Upper lobe of right lung (tissue), 1 donor: ENCODE data around the gene UNC5A. TPM values are rescaled to one million over a fixed set of nuclear protein-coding genes. Genes with fewer than 3 reads are reported as not detected.

Source experiments
- ATAC-seq: fragments of 200-7000 bp; cut with Tn5 transposase; one replicate; pipeline ENCODE4 v1.9.1; 2020; ENCODE audit warnings: mild to moderate bottlenecking, moderate library complexity
- DNase-seq: peaks from one replicate; pipeline ENCODE4 v3.0.0-alpha.2; 2020
- H3K27ac ChIP-seq: fragments of 200-600 bp; one replicate; pipeline ENCODE4 v1.8.0; 2022
- H3K27me3 ChIP-seq: fragments of 200-600 bp; one replicate; pipeline ENCODE4 v1.8.0; 2022; ENCODE audit warnings: mild to moderate bottlenecking
- H3K36me3 ChIP-seq: fragments of 200-600 bp; one replicate; pipeline ENCODE4 v1.8.0; 2022
- H3K4me1 ChIP-seq: fragments of 200-600 bp; one replicate; pipeline ENCODE4 v1.8.0; 2022
- H3K4me3 ChIP-seq: fragments of 200-600 bp; one replicate; pipeline ENCODE4 v1.8.0; 2022; ENCODE audit warnings: mild to moderate bottlenecking
- H3K9me3 ChIP-seq: fragments of 200-600 bp; one replicate; pipeline ENCODE4 v1.8.0; 2022
- CTCF ChIP-seq: fragments of 200-600 bp; IDR thresholded peaks from one replicate; pipeline ENCODE4 v1.8.0; 2022; ENCODE audit warnings: antibody characterized with exemption
- intact Hi-C: fragments of 100-400 bp; cut with DNase I; formaldehyde crosslinking; loops from one replicate; pipeline ENCODE4 v1.11.0; 2022
- total RNA-seq: library from RNA; stranded (reverse); fragmentation: NEBNext Ultra II Directional; extraction: Animal tissue kit (Norgen Biotek cat#: 25700); gene quantifications from one replicate; pipeline ENCODE4 v1.2.1, GENCODE V29; 2021
- donor health status: DM: no; HTN: yes; CAD: no; lungs with severe emphysema.

The UNC5A gene
- total RNA-seq, 1 donor from 2014 or later: 0.46 TPM

- Histone ChIP-seq H3K4me1 (no peaks in the 10 kb centered on the region), H3K4me3 (no peak overlapping the region), H3K36me3 (no peaks in the 10 kb centered on the region), H3K9me3 (no peaks in the 10 kb centered on the region), H3K27ac (no peak overlapping the region), H3K27me3 (peaks cover 24% of the 10 kb centered on the region)
- intact Hi-C loops: no loop called here
- no peak for ATAC-seq
- no peak for TF ChIP-seq CTCF
- no peak for DNase-seq
These were observed 12.6 kb downstream of the UNC5A start for GRCh38 chr5:176822793-176823481.

GRCh38 chr5:176823869-176824412, 13.6 kb downstream of the UNC5A start:
- H3K27me3 ChIP-seq: peaks cover 14% of the 10 kb centered on the region
- no peaks in the 10 kb centered on the region for H3K36me3 ChIP-seq
- DNase-seq (no peak), ATAC-seq (no peak)
- intact Hi-C loops: no loop called here
- no peak overlapping the region for H3K4me3 ChIP-seq
- H3K27ac ChIP-seq: no peak overlapping the region
- H3K4me1 ChIP-seq: no peaks in the 10 kb centered on the region
- TF ChIP-seq CTCF: no peak
- no peaks in the 10 kb centered on the region for H3K9me3 ChIP-seq

GRCh38 chr5:176824604-176825003, 14.2 kb downstream of the UNC5A start:
- ATAC-seq (no peak), DNase-seq (no peak)
- H3K27ac ChIP-seq: no peak overlapping the region
- no peaks in the 10 kb centered on the region for H3K4me1 ChIP-seq
- H3K36me3 ChIP-seq: no peaks in the 10 kb centered on the region
- H3K9me3 ChIP-seq: no peaks in the 10 kb centered on the region
- intact Hi-C loops: no loop called here
- TF ChIP-seq CTCF: no peak
- H3K27me3 ChIP-seq: peaks cover 7% of the 10 kb centered on the region
- no peak overlapping the region for H3K4me3 ChIP-seq

- Histone ChIP-seq H3K9me3 (no peaks in the 10 kb centered on the region), H3K4me3 (no peak overlapping the region), H3K27me3 (peaks cover 5% of the 10 kb centered on the region), H3K4me1 (no peaks in the 10 kb centered on the region), H3K27ac (no peak overlapping the region), H3K36me3 (no peaks in the 10 kb centered on the region)
- DNase-seq: no peak
- ATAC-seq: no peak
- no peak for TF ChIP-seq CTCF
- intact Hi-C loops: no loop called here
These were observed 14.9 kb downstream of the UNC5A start for GRCh38 chr5:176825234-176825633.

GRCh38 chr5:176825957-176826356, 15.6 kb downstream of the UNC5A start:
- no peak for DNase-seq
- H3K27me3 ChIP-seq: peaks cover 5% of the 10 kb centered on the region
- ATAC-seq: no peak
- H3K4me3 ChIP-seq: no peak overlapping the region
- H3K36me3 ChIP-seq: no peaks in the 10 kb centered on the region
- no peaks in the 10 kb centered on the region for H3K4me1 ChIP-seq
- no peak overlapping the region for H3K27ac ChIP-seq
- H3K9me3 ChIP-seq: no peaks in the 10 kb centered on the region
- intact Hi-C loops: no loop called here
- no peak for TF ChIP-seq CTCF
